Body of pancreas (tissue), 4 donors: ENCODE results near the gene BRAF.

ENCODE experiments used
- CTCF ChIP-seq, 7 experiments: fragments of 450-650 bp in 4 of 7; fragments of 200-600 bp in 3 of 7; sonication (generic) in 3 of 7; IDR thresholded peaks; one replicate each; pipeline ENCODE4 v1.5.1; 2016 to 2019; ENCODE audit warnings: antibody characterized with exemption in 7 of 7
- POLR2A ChIP-seq, 3 donors: fragments of 450-650 bp; IDR thresholded peaks; one replicate each; pipeline ENCODE4 v1.6.1; 2016; ENCODE audit warnings: antibody characterized with exemption in 3 of 3, mild to moderate bottlenecking in 2 of 3

- no peak for TF ChIP-seq POLR2A (IDR thresholded peaks at IDR 0.05)
- TF ChIP-seq CTCF (IDR thresholded peaks at IDR 0.05): no peak
Measured at GRCh38 chr7:140863184-140863583, 61.5 kb downstream of the BRAF start.
